WERI-Rb-1 (cell line): Measurements from ENCODE around the gene HOXA10.

Experiments used
- DNase-seq: peaks from one replicate; pipeline ENCODE4 v3.0.0-alpha.2; 2020
- H3K27ac ChIP-seq: fragments of 250-450 bp; sonication (Bioruptor Pico); 2 replicates; pipeline ENCODE4 v1.5.1; 2020; ENCODE audit warnings: mild to moderate bottlenecking, moderate library complexity
- H3K27me3 ChIP-seq: fragments of 250-450 bp; sonication (Bioruptor Pico); 2 replicates; pipeline ENCODE4 v1.5.1; 2021; ENCODE audit warnings: mild to moderate bottlenecking, low read depth, moderate library complexity; ENCODE audit not compliant: insufficient read depth, severe bottlenecking
- H3K36me3 ChIP-seq: fragments of 250-450 bp; sonication (Bioruptor Pico); 2 replicates; pipeline ENCODE4 v1.5.1; 2020; ENCODE audit warnings: mild to moderate bottlenecking, moderate library complexity
- H3K4me3 ChIP-seq: 2 replicates; pipeline ENCODE4 v1.5.1; 2011; ENCODE audit warnings: low read depth, mild to moderate bottlenecking, control low read depth, low read length
- H3K9me3 ChIP-seq: fragments of 250-450 bp; sonication (Bioruptor Pico); 2 replicates; pipeline ENCODE4 v1.5.1; 2021; ENCODE audit warnings: mild to moderate bottlenecking, moderate library complexity; ENCODE audit not compliant: severe bottlenecking
- CTCF ChIP-seq: IDR thresholded peaks from 2 replicates; pipeline ENCODE4 v1.5.1; 2011; ENCODE audit warnings: low read depth, mild to moderate bottlenecking, control low read depth, inconsistent platforms, low read length

Gene HOXA10

DNA sequence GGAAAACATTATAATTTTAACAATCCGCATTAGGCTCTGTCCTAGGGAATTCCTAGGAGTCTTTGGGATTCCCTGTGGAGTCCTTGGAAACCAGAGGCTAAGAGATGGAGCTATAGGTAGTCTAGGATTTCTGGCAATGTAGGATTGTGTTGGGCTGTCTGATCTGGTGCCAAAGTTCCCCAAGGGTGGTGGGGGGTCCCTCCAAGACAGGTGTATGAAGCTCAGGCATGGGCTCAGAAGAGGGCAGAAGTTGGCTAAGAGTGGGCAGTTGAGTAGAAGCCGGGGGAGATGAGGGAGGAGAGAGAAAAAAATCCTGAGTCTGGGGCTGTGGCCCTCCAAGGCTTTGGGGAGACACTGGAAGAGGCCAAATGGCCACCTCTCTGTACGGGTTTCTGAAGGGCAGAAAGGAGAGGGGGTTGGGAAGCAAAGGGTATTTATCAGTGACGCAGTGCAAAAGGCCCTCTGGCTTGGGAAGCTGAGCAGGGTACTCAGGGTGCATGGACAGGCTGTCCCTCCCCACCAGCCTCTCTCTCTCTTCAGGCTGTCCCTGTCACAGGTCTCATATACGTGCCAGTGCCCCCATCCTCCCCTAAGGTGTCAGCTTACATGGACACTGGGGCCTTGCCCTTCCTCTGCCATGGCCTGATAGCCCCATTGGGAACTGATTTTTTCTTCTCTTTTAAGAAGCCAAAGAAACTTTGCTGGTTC lies 27.5 kb downstream of the HOXA10 start:
- TF ChIP-seq CTCF, result no peak

DNA sequence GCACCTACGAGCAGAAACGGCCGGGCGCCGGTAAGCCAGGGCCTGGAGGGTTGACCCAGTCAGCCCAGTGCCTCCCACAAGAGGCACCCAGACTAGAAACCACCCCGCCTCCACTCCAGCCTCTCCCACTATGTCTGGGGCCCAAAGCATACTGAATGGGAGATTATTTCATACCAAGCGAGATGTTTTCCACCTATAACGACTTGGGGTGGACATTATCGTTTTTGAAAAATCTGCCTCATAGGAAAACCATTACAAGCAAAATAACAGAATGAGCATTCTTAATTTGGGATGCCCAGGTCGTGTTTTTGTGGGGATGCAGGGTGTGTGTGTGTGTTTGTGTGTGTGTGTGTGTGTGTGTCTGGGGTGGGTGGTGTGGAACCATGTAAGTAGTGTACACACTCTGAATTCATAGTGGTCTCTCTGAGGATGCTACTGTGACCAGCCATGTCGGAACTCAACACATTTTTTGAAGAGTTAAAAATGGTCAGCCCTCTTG lies 28.2 kb downstream of the HOXA10 start:
- H3K9me3 ChIP-seq, result no peaks in the 10 kb centered on the region
- peaks cover 51% of the 10 kb centered on the region for H3K27me3 ChIP-seq
- no peak overlapping the region for H3K4me3 ChIP-seq
- H3K27ac ChIP-seq, result no peak overlapping the region
- no peak for DNase-seq
- H3K36me3 ChIP-seq, result no peaks in the 10 kb centered on the region
- TF ChIP-seq CTCF, result no peak

More for the DNA sequence above, 27.5 kb downstream of the HOXA10 start:
- H3K9me3 ChIP-seq, result no peaks in the 10 kb centered on the region
- H3K27ac ChIP-seq, result no peak overlapping the region
- H3K4me3 ChIP-seq, result no peak overlapping the region
- DNase-seq, result no peak
- no peaks in the 10 kb centered on the region for H3K36me3 ChIP-seq
- H3K27me3 ChIP-seq, result peaks cover 58% of the 10 kb centered on the region

DNA sequence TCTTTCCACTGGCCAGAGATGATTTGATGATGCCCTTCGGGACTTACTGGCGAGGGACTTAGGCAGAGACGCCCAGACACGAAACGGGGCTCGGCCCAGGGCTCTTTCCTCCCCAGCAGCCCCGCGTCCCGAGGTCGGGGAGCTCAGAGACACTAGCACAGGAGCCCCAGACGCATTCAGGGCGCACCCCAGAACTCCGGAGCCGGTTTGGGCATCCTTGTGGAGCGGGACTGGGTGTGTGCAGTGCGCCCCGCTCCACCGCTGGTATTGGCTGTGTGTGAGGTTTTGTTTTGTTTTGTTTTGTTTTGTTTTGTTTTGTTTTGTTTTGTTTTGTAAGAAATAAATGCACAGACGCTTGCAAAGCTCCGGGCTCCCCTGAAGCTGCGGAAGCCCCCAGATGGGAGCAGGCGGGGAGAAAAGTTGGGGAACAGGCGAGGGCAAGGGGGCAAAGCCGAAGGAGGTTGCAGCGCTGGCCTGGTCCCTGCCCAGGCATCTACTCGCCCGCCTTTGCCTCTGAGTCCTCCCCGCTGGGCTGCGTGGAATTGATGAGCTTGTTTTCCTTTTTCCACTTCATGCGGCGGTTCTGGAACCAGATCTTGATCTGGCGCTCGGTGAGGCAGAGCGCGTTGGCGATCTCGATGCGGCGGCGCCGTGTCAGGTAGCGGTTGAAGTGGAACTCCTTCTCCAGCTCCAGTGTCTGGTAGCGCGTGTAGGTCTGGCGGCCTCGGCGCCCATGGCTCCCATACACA lies 28.8 kb downstream of the HOXA10 start:
- Histone ChIP-seq H3K4me3 (no peak overlapping the region), H3K27ac (no peak overlapping the region), H3K27me3 (peaks cover 48% of the 10 kb centered on the region), H3K9me3 (no peaks in the 10 kb centered on the region), H3K36me3 (no peaks in the 10 kb centered on the region)
- TF ChIP-seq CTCF, result no peak
- DNase-seq, result no peak

- H3K27me3 ChIP-seq, result peaks cover 48% of the 10 kb centered on the region
- H3K9me3 ChIP-seq, result no peaks in the 10 kb centered on the region
- no peak overlapping the region for H3K4me3 ChIP-seq
- no peaks in the 10 kb centered on the region for H3K36me3 ChIP-seq
- no peak for DNase-seq
- H3K27ac ChIP-seq, result no peak overlapping the region
- TF ChIP-seq CTCF, result no peak
Observed at GRCh38 chr7:27144781-27145164, 29.3 kb downstream of the HOXA10 start.

- DNase-seq, result no peak
- H3K4me3 ChIP-seq, result peak overlapping the region; percentile 56
Observed at GRCh38 chr7:27143950-27144780, 30.0 kb downstream of the HOXA10 start.

More at GRCh38 chr7:27143950-27144780, 30.0 kb downstream of the HOXA10 start:
- Histone ChIP-seq H3K27ac (no peak overlapping the region), H3K27me3 (peaks cover 49% of the 10 kb centered on the region), H3K9me3 (no peaks in the 10 kb centered on the region), H3K36me3 (no peaks in the 10 kb centered on the region)
- TF ChIP-seq CTCF, result no peak
